ENCODE results near the gene MISP.

MISP gene

DNA sequence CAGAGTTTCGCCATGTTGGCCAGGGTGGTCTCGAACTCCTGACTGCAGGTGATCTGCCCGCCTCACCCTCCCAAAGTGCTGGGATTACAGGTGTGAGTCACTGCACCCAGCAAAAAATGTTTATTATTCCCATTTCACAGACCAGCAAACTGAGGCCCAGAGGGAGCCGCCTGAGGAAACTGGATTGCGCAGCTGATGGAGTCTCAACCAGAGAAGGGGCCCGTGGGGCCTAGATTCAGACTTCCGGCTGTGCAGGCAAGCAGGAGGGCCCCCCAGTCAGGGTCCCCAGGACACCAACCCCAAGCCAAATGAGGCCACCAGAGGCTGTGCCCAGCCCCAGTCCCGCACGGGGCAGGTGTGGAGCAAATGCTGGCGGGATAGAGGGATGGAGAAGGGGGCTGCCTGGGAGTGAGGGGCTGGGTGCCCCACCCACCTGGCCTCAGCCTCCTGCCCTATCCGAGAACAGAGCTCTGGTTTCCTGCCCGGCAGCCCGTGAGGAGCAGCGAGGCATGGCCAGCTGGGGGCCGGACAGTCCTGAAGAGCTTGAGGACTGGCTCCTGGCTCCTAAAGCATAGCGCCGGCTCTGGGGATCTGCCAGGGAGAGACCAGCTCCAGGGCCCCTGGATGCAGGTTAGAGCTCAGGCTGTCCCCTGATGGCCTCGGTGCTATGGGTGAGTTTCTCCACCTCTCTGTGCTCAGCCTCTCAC lies 22.0 kb downstream of the MISP start:
- DNase-seq (ENCODE audit: low read depth): no peak

DNA sequence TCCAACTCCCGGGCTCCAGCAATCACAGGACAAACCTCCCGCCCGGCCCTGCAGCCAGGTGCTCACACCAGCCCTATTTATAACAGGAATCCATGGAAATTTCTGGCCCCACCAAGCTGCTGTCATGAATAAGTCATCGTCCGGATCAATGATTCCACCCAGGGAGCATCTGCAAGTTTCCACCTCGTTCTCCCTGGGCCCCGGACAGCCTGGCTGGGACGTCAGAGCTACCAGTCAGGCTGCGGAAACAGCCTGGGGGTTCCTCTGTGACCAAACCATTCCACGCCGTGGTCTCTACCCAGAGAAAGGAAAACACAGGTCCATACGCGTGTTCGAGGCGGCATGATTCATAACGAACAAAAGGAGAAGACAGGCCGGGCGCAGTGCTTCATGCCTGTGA lies 25.6 kb downstream of the MISP start:
- DNase-seq (ENCODE audit: low read depth): no peak

DNA sequence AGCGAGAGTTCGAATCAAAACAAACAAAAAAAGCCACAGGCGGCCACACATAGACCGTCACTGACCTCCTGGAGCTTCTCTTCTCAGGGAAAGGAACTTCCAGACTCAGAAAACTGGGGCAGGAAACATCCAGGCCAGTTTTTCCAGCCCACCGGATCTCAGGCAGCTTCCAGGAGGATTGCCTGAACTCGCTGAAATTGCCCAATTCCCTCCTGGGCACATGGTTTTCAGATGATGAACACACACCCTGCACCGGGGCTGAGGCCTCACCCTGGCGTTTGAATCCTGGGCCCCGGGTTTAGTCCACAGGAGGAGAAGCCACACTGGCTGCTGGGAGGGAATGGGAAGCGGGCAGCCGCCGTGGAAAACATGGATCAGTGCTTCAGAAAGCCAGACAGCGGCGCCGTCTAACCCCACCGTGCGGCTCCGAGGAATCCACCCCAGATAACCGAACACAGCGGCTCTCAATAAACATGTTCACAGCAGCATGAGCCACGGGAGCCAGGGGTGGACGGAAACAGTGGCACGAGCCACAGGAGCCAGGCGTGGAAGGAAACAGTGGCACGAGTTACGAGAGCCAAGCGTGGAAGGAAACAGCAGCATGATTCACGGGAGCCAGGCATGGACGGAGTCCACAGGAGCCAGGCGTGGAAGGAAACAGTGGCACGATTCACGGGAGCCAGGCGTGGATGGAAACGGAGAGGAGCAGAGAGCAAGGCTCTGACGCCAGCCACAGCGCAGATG lies 28.2 kb downstream of the MISP start:
- DNase-seq (ENCODE audit: low read depth): no peak

DNA sequence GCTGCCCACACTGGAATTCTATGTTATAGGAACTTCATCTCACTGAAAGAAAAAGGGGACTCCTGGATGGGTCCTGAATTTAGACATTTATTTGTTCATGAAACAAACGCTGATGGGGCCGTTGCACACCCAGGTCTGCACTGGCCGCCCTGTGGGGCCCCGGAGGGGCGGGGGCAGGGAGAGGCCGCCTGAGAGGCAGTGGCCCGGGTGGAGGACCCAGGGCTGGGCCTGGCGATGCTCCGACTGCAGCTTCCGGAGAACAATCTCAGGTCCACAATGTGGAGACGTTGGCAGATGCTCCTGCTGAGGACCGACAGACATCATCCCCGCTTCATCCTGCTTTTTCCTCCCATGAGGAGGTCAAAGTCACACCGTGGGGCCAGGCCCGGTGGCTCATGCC lies 30.0 kb downstream of the MISP start:
- DNase-seq (ENCODE audit: low read depth): no peak

DNA sequence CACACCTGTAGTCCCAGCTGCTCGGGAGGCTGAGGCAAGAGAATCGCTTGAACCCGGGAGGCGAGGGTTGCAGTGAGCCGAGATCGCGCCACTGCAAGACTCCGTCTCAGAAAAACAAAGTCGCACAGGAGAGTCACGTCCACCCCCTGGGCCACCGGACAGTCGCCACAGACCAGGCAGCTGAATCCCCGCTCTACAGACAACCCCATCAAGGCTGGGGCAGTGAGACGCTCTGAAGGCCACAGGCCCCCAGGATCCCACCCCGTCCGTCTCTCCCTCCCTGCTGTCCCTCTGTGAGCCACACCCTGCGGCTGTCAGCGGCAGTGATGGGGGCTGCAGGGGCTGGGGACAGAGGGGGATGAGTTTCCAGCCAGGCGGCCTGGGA lies 30.9 kb downstream of the MISP start:
- DNase-seq (ENCODE audit: low read depth): no peak

DNA sequence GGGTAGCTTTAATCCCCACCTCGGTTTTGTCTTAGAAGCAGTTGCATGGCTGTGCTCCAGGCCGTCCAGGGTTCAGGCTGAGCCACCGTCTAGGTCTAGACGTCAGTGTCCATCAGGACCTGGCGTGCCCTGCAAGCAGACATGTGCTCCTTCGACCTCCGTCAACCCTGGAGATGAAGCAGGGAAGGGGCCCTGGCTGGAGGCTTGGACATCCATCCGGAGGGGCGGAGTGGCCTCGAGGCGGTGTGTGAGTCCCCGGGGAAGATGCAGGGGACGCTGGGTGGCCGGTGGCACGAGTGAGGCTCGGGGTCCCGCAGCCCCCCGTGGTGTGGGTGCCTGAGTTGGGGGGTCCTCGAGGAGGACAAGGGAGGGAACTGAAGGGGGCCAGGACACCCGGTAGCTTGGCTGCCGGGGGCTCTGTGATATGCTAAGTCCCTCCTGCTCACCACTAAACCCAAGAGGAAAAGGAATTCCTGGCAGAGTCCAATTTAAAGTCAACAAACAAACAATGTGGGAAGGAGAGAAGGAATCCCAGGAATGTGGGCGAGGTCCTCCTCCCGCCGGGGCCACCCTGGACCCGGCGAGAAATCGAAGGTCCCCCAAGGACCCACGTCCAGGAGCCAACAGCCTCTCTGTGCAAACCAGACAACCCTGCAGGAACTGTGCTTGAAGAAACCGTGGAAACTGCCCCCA lies 31.4 kb downstream of the MISP start:
- DNase-seq (ENCODE audit: low read depth): no peak

DNA sequence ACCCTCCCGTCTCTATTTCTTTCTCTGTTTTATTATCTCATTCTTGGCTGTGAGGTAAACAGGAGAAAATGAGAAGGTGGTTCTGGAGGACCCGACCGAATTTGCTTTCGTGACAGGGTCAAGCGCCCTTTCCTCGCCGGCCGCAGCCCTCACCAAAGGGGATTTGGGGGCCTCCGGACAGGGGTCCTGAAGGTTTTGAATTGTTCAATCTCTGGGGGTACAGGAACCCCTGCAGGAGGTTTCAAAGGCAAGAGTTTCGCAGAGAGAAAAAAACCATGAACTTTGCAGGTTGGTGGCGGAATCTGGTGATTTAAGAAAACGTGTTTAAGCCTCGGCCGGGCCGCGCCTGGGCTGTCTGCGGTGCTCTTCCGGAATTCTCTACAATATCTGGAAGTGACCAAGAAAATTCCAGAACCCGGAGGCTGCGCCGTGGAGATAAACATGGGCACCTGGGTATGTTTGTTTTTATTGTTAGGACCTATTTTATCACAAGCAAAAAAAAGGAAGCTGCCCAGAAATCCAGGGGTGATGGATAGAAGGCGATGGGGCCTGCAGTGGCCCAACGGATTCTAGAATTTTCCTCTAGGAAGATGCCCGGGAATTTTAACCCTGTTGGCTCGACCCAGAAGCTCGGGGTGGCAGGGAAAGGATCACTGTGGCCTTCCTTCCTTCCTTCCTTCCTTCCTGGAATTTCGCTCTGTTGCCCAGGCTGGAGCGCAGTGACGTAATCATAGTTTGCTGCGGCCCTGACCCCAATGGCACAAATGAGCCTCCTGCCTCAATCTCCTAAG lies 32.2 kb downstream of the MISP start:
- no peak for DNase-seq (ENCODE audit: low read depth)

DNA sequence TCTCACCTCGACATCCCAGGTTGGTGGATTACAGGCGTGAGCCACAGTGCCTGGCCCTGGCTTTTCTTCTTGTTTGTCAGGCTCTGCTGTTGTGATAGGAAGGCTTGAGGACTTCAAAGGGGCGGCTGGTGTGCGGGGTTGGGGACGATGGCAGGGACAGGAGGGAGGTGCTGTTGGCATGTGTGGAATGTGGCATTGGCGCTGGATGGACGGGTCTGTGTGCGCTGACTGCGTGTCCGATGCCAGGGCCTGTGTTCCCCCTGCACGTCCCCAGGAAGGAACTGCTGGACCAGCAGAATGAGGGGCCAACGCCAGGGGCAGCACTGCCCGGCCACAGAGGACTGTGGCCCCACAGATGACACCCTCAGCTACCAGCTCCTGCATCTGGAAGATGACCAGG lies 33.6 kb downstream of the MISP start:
- no peak for DNase-seq (ENCODE audit: low read depth)

DNA sequence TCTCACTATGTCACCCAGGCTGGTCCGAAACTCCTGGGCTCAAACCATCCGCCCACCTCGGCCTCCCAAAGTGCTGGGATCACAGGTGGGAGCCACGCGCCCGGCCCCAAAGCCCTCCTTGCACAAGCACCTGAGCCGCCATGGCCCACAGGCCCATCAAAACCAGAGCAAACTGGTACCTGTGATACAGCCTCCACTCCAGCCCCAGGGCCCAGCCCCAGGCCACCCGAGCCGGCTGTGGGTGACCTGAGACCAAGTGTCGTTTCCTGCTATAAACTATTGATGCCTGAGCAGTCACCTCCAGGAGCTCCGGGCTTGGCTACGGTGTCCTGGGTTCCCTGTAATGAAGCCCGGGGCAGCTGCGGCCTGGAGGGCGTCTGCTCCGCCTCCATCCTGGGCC lies 36.6 kb downstream of the MISP start:
- no peak for DNase-seq (ENCODE audit: low read depth)

DNA sequence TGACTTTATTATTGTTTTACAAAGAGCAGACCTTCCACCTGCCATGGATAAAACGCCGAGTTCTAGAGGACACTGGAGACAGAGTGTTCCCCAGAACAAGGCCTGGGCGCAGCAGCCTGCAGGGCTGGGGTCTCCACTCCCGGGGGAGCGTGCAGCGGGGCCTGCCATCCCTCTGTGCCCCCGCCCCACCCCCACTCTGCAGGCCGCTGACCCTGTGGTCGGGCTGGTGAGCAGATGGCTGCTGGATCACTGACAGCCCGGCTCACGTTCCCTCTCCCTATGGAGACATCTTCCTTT lies 37.7 kb downstream of the MISP start:
- no peak for DNase-seq (ENCODE audit: low read depth)

DNA sequence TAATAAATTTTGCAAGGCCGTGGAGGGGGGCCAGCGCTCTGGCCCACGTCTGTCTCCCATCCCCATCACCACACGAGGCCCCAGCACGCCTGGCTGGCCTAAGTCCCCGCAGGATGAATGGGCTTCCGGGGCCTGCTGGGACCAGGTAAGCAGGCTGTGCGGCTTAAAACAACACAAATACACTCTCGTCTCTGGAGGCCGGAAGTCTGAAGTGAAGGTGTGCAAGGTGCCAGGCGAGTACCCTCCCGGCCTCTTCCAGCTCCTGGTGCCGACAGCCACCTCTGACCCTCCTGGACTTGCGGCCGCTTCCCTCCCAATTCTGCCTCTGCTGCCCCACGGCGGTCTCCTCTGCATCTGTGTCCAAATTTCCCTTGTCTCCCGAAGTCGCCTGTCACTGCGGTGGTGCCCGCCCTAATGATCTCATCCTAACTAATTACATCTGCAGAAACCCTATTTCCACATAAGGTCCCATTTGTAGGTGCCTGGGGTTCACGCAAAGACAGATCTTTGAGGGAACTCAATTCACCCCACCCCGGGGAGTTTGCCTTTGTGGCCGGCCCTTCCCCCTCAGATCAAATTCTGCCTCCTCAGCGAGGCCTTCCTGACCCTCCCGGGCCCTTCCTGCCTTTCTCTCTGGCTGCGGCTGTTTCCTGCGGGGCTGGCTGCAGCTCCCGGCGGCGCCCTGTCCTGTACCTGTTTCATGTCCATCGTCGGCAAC lies 38.2 kb downstream of the MISP start:
- no peak for DNase-seq (ENCODE audit: low read depth)

DNA sequence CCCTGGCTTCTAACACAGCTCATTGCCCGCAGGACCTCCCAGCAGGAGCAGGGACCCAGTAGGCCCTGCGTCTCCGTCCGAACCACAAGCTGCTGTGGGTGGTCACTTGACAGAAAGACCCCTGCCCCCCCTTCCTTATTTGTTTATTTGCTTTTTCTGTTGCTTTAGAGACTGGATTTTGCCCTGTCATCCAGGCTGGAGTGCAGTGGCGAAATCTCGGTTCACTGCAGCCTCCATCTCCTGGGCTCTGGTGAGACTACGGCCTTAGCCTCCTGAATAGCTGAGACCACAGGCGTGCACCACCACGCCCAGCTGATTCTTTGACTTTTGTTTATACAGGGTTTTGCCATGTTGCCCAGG lies 38.8 kb downstream of the MISP start:
- DNase-seq (ENCODE audit: low read depth): no peak

DNA sequence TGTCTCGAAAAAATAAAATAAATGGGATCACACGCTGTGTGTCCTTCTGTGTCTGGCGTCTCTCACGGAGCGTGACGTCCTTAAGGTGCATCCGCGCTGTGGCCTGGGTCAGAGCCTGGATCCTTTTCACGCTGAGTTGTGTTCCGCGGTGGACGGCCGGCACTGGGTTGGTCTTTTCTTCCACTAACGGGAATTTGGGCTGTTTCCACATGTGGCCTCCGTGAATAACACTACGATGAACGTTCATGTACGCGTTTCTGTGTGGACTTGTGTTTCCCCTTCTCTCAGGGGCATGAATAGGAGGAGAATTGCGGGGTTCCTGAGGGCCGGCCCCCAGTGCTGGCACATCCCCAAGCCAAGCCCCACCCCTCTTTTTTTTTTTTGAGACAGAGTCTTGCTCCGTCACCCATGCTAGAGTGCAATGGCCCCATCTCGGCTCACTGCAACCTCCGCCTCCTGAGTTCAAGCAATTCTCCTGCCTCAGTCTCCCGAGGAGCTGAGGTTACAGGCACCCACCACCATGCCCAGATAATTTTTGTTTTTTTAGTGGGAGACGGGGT lies 40.2 kb downstream of the MISP start:
- no peak for DNase-seq (ENCODE audit: low read depth)

DNA sequence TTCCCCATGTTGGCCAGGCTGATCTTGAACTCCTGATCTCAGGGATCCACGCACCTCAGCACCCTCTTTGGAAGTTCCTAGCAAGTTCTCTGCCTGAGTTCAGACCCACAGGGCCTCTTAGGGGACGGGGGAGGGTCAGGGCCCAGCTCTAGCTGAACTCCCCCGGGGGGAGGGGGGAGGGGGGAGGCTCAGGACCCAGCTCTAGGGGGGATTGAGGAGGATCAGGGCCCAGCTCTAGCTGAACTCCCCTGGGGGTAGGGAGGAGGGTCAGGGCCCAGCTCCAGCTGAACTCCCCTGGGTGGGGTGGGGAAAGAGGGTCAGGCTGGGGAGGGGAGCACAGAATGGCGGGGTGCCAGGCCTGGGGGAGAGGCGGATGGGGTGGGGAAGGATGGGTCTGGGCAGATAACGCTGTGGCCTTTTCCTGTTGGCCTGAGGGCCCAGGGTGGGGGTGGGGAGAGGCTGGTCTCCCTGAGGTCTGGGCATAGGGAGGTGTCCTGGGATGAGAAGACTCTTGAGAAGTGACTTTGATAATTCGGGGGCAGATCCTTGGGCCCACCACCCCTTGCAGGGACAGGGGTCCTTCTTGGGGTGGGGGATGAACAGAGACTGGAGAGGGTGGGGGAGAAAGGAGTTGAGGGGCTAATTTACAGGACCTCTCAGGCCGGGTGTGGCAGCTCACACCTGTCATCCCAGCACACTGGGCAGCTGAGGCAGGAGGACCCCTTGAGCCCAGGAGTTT lies 40.8 kb downstream of the MISP start:
- DNase-seq (ENCODE audit: low read depth): no peak

DNA sequence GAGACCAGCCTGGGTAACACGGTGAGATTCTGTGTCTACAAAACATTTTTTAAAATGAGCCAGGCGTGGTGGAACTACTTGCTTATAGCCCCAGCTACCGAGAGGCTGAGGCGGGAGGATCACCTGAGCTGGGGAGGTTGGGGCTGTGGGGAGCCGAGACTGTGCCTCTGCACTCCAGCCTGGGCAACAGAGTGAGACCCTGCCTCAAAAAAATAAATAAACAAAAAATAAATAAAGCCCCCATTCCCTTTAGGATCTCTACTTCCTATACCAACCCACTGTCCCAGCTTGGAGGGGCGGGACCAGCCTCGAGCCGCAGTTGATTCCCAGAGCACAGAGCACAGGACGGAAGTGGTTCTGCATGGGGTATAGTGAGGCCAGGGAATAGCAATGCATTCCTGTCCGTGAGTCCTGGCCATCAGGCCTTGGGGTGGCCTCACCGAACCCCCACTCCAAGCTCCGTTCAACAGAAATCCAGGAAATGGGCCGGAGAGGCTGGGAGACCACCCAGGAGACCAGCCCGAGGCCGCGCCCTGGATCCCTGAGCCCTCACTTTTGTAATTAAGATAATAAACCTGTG lies 41.5 kb downstream of the MISP start:
- no peak for DNase-seq (ENCODE audit: low read depth)

DNA sequence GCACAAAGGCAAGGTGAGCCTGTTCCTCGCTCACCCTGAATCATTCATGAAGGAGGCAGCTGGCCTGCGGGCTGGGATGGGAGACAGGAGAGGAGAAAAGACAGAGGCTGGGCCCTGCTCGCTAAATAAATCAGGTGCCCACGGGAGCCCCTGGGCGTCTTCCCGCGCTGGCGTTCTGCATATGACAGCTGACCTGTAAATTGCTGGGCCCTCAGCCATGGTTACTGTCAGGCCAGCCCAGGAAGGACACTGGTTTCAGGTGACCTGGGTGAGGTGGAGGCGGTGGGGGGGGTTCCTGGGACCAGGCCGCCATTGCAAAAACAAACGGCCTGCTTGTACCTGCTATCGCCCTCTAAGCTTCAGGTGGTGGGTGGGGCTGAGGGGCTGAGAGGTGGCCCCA lies 42.9 kb downstream of the MISP start:
- DNase-seq (ENCODE audit: low read depth): no peak

DNA sequence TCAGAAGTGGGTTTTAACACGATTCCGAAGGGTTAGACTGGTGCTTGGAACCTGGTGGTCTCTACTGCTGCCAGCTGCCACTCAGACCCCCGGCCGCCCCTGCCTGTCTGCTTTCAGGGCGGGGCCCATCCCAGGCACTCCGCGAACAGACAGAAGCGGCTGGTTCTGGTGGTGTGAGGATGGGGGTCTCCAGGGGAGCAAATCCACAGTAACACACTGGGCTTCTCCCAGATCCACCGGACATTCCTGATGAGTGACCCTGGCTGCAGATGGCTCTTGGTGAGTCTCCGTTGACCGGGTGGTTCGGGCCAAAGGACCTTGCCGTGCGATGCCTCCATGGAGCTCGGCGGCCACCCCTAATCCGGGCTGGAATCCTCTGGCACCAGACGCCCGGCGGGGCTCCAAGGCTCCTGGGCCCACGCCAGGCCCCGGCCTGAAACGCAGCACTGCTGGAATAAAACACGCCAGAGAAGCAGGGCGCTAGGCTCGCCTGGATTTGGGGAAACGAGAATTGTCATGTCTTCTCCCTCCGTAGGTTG lies 44.2 kb downstream of the MISP start:
- no peak for DNase-seq (ENCODE audit: low read depth)

DNA sequence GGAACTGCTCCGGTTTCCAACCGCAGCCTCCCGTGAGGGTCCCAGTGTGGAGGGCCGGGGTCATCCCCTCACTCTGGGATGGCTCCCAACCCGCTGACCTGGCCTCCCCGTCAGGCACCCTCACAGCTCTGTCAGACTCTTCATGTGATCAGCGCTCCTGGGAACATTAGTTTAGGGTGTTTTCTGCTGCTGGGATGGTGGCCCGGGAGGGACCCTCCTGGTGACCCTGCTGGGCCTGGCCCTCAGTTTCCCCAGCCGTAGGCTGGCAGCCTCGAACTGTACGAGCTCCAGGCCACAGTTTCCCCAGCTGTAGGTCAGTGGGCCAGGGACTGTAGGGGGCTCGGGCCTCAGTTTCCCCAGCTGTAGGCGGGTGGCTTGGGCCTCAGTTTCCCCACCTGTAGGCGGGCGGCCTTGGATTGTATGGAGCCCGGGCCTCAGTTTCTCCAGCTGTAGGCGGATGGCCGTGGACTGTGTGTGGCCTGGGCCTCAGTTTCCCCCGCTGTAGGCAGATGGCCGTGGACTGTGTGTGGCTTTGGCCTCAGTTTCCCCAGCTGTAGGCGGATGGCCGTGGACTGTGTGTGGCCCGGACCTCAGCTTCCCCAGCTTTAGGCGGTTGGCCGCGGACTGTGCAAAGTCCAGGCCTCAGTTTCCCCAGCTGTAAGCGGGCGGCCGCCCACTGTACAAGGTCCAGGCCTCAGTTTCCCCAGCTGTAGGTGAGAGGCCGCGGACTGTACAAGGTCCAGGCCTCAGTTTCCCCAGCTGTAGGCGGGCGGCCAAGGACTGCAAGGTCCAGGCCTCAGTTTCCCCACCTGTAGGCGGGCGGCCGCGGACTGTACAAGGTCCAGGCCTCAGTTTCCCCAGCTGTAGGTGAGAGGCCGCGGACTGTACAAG lies 45.0 kb downstream of the MISP start:
- no peak for DNase-seq (ENCODE audit: low read depth)

Measured in activated T-cell treated with anti-CD3 and anti-CD28 coated beads for 48 hours (primary cell).